ENCODE data around the gene ANXA3. TPM values are rescaled to one million over a fixed set of nuclear protein-coding genes. Genes with fewer than 3 reads are reported as not detected.
A peak's percentile ranks its signal among the peaks of the same experiment; 100 is the strongest.
"Not testable (repeated sequence)": the region's sequence is repeated elsewhere in the genome, so short reads cannot be mapped to it uniquely, and the experiment has no call there.

ANXA3 gene
- total RNA-seq, 4 donors from 2014 or later, result 45.7 to 84.9 (median 61.1) TPM

DNA sequence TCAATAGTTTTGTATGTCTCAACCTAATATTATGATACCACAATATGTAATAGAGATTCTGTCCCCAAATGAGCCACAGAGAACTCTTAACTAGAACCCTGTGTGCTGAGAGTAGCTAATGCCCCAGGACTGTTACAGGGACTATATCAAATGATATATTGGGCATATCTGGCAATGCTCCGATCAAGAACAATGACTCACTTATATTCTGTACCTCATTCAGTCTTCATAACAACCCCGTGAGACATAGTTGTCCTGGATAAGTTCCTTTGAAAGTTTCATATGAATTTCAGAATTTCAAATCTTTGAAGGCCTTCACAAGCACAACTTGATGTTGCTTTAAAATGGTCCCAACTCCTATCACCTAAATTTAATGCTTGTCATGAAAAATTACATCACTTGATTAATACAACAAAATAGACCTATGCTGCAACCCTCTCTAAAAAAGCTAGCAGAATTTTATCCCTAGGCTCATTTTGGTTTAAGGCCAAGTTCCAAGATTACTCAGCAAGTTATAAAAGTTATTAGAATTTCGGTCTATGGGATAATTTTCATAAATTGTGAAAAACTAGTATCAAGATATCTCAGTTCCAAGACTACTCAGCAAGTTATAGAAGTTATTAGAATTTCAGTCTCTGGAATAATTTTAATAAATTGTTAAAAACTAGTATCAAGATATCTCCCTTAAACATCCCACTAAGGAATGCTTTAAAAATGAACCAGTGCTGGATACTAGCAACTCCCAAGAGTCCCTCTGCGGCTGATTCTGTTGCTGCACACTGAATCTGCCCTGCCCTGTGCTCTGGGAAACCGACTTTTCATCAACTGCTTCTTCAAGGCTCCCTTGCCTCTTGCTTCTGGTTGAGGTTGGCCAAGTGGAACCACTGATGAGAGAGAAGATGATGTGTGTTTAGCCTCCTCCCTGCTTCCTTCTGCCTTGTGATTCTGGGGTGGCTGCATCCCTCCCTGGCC lies 6.0 kb upstream of the ANXA3 start:
- Histone ChIP-seq H3K27me3 (peaks cover 0 to 4% (median 0%) of the 10 kb centered on the region in 4 donors), H3K27ac (no peak overlapping the region), H3K4me3 (no peak overlapping the region), H3K9me3 (no peaks in the 10 kb centered on the region), H3K36me3 (peaks cover 0 to 6% (median 0%) of the 10 kb centered on the region in 3 donors), H3K4me1 (no peaks in the 10 kb centered on the region)
- 60 to 79% methylated on average over 5 of the region's 5 CpGs for WGBS, 2 donors
- DNase-seq, result no peak
- TF ChIP-seq CTCF (IDR thresholded peaks at IDR 0.05) (no peak), POLR2A (IDR thresholded peaks at IDR 0.05) (no peak)
- intact Hi-C loops (cut with DNase I), result no loop called here

DNA sequence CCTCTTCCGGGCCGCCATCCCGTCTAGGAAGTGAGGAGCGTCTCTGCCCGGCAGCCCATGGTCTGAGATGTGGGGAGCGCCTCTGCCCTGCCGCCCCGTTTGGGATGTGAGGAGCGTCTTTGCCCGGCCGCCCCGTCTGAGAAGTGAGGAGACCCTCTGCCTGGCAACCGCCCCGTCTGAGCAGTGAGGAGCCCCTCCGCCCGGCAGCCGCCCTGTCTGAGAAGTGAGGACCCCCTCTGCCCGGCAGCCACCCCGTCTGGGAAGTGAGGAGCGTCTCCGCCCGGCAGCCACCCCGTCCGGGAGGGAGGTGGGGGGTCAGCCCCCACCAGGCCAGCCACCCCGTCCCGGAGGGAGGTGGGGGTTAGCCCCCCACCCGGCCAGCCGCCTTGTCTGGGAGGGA lies 3.7 kb upstream of the ANXA3 start:
- H3K9me3 ChIP-seq; intact Hi-C loops (cut with DNase I); H3K36me3 ChIP-seq; DNase-seq; H3K4me3 ChIP-seq; H3K27ac ChIP-seq: not testable (repeated sequence)
- no CpG with 5 or more reads among the region's 28 CpGs for WGBS, 2 donors
- H3K27me3 ChIP-seq, result peaks cover 0 to 21% (median 0%) of the 10 kb centered on the region in 4 donors
- peaks cover 0 to 19% (median under 1%) of the 10 kb centered on the region in 3 donors for H3K4me1 ChIP-seq

DNA sequence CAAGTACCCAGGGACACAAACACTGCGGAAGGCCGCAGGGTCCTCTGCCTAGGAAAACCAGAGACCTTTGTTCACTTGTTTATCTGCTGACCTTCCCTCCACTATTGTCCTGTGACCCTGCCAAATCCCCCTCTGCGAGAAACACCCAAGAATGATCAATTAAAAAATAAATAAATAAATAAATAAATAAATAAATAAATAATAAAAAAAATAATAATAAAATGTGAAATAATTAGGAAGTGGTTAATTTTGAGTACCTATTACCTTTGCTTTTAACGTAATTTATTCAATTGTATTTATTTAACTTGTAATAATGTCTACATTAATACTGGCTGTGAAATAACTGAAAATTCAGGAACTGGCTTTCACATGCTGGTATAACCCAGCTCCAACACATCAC lies 2.7 kb upstream of the ANXA3 start:
- DNase-seq; H3K9me3 ChIP-seq; H3K36me3 ChIP-seq; intact Hi-C loops (cut with DNase I); H3K27ac ChIP-seq; H3K4me3 ChIP-seq: not testable (repeated sequence)
- H3K27me3 ChIP-seq, result peaks cover 0 to 21% (median 0%) of the 10 kb centered on the region in 4 donors
- 82 to 100% methylated on average over 1 to 2 of the region's 4 CpGs for WGBS, 2 donors
- H3K4me1 ChIP-seq, result peaks cover 0 to 26% (median 6%) of the 10 kb centered on the region in 3 donors

GRCh38 chr4:78552389-78553042 lies 946 bp downstream of the ANXA3 start:
- Histone ChIP-seq H3K27me3 (peaks cover 0 to 21% (median 0%) of the 10 kb centered on the region in 4 donors), H3K4me1 (peaks cover 0 to 32% (median 6%) of the 10 kb centered on the region in 3 donors), H3K36me3 (peaks cover 0 to 5% (median 0%) of the 10 kb centered on the region in 3 donors), H3K9me3 (no peaks in the 10 kb centered on the region), H3K27ac (peak overlapping the region in 3 of 4 donors; percentile 74 to 85 (median 83)), H3K4me3 (peak overlapping the region; percentile 54 to 75 (median 60))
- DNase-seq, result no peak
- TF ChIP-seq POLR2A (IDR thresholded peaks at IDR 0.05) (no peak), CTCF (IDR thresholded peaks at IDR 0.05) (no peak)
- 23 to 47% methylated on average over 9 to 10 of the region's 10 CpGs for WGBS, 2 donors
- intact Hi-C loops (cut with DNase I), result no loop called here

DNA sequence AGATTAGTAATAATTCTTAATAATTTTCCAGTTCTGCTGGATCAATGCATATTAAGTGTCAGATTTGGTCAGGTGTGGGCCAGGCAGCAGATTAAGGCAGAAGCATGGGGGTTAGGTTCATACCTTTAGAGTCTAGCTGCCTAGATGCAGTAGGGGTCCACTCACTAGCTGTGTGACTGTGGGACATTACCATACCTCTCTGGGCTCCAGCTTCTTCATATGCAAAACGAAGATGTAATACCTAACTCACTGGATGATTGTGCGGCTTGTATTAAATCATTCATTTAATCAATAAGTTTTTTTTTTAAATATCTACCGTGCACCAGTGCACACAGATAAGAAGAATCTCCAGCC lies 1.4 kb downstream of the ANXA3 start:
- Histone ChIP-seq H3K27me3 (peaks cover 0 to 21% (median 0%) of the 10 kb centered on the region in 4 donors), H3K4me1 (peaks cover 0 to 32% (median 6%) of the 10 kb centered on the region in 3 donors), H3K4me3 (peak overlapping the region in 2 of 4 donors; percentile 54 to 60), H3K9me3 (no peaks in the 10 kb centered on the region), H3K36me3 (peaks cover 0 to 5% (median 0%) of the 10 kb centered on the region in 3 donors), H3K27ac (peak overlapping the region in 3 of 4 donors; percentile 15 to 83 (median 74))
- WGBS, 2 donors, result 83 to 100% methylated on average over 3 of the region's 3 CpGs
- TF ChIP-seq CTCF (IDR thresholded peaks at IDR 0.05) (no peak), POLR2A (IDR thresholded peaks at IDR 0.05) (no peak)
- DNase-seq, result no peak
- intact Hi-C loops (cut with DNase I), result no loop called here

Measured in esophagus squamous epithelium (tissue), 5 donors.